ENCODE data around the gene TTC7B. TPM values are rescaled to one million over a fixed set of nuclear protein-coding genes. Genes with fewer than 3 reads are reported as not detected.

TTC7B gene
- total RNA-seq, 1 experiment from 2014 or later = 70.6 TPM

Other genes starting within 250 kb of the TTC7B start
- gene RPS6KA5, start 244.2 kb upstream of the TTC7B start, total RNA-seq (2021; ENCODE audit: unreplicated experiment) = 24.2 TPM